ENCODE data around the gene GASK1A. TPM values are rescaled to one million over a fixed set of nuclear protein-coding genes. Genes with fewer than 3 reads are reported as not detected.

The GASK1A gene
- total RNA-seq, 1 donor from 2014 or later: 1.1 TPM

DNA sequence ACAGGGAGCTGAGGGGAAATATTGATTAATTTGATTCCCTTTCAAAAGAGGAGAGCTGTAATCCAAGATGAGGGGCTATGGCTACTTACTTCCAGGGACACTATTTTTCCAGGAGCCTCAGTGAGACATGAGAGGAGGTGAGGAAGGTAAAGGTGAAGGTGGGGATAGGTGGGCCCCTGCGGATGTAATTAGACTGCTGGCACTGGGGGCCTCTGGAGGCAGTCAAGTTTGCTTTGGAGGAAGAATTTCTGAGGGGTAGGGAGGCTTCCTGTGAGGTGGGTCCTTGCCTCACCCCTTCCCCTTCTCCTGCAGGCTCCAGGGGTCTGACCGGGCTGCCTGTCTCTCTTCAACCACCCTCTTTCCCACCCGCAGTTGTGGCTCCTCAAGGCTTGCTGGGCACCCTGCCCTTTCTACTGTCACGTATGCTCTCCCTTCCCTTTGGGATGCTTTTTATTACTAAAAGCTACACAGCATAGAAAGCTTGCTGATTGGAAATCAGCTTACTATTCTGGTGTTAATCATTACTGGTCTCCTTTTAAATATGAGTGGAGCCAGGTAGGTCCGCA, 22.5 kb downstream of the GASK1A start:
- no peak for DNase-seq (ENCODE audit: low read depth)

DNA sequence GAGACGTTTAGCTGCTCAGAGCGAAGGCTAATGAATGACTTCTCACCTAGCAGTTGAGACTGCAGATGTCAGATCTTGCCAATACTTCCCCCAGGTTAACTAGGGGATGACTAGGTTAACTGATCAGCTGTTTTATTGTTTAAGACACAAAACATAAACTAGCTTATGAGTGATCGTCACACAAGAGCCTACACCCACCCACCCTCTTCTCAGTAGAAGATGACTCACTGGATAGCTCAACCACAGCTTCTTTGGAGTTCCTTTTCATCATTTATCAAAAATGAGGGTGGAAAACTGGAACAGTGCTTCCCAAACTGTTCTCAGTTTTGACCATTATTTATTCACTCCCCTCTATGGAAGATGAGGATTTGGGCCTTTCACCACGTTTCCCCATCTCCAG, 25.2 kb downstream of the GASK1A start:
- no peaks in the 10 kb centered on the region for H3K36me3 ChIP-seq (ENCODE audit: control insufficient read depth, insufficient read depth, low read length)
- TF ChIP-seq, protein P1, sequence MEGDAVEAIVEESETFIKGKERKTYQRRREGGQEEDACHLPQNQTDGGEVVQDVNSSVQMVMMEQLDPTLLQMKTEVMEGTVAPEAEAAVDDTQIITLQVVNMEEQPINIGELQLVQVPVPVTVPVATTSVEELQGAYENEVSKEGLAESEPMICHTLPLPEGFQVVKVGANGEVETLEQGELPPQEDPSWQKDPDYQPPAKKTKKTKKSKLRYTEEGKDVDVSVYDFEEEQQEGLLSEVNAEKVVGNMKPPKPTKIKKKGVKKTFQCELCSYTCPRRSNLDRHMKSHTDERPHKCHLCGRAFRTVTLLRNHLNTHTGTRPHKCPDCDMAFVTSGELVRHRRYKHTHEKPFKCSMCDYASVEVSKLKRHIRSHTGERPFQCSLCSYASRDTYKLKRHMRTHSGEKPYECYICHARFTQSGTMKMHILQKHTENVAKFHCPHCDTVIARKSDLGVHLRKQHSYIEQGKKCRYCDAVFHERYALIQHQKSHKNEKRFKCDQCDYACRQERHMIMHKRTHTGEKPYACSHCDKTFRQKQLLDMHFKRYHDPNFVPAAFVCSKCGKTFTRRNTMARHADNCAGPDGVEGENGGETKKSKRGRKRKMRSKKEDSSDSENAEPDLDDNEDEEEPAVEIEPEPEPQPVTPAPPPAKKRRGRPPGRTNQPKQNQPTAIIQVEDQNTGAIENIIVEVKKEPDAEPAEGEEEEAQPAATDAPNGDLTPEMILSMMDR (IDR thresholded peaks at IDR 0.05; ENCODE audit: insufficient read depth, low read length, severe bottlenecking): no peak
- DNase-seq (ENCODE audit: low read depth) (peak; percentile 46), FAIRE-seq (no peak)
- H3K4me3 ChIP-seq (ENCODE audit: low read depth, low read length): no peak overlapping the region
- H3K27me3 ChIP-seq (ENCODE audit: control insufficient read depth, insufficient read depth, low read length): no peaks in the 10 kb centered on the region

More for the DNA sequence above, 22.5 kb downstream of the GASK1A start:
- no peaks in the 10 kb centered on the region for H3K27me3 ChIP-seq (ENCODE audit: control insufficient read depth, insufficient read depth, low read length)
- FAIRE-seq: no peak
- TF ChIP-seq, protein P1 (IDR thresholded peaks at IDR 0.05; ENCODE audit: insufficient read depth, low read length, severe bottlenecking): no peak
- no peaks in the 10 kb centered on the region for H3K36me3 ChIP-seq (ENCODE audit: control insufficient read depth, insufficient read depth, low read length)
- no peak overlapping the region for H3K4me3 ChIP-seq (ENCODE audit: low read depth, low read length)

DNA sequence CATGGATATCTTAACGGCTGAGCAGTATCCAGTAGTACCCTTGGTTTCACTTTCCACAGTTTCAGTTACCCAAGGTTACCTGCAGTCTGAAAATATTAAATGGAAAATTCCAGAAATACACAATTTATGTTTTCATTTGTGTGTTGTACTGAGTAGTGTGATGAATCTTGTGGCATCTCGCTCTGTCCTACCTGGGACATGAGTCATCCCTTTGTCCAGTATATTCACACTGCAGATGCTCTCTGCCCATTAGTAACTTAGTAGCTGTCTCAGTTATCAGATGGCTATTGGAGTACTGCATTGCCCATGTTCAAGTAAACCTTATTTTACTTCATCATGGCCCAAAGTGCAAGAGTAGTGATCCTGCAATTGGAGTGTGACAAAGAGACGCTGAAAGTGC, 26.1 kb downstream of the GASK1A start:
- no peak overlapping the region for H3K4me3 ChIP-seq (ENCODE audit: low read depth, low read length)
- DNase-seq (ENCODE audit: low read depth) (peak; percentile 5), FAIRE-seq (no peak)
- no peaks in the 10 kb centered on the region for H3K36me3 ChIP-seq (ENCODE audit: control insufficient read depth, insufficient read depth, low read length)
- H3K27me3 ChIP-seq (ENCODE audit: control insufficient read depth, insufficient read depth, low read length): no peaks in the 10 kb centered on the region
- TF ChIP-seq, protein P1 (IDR thresholded peaks at IDR 0.05; ENCODE audit: insufficient read depth, low read length, severe bottlenecking): no peak

DNA sequence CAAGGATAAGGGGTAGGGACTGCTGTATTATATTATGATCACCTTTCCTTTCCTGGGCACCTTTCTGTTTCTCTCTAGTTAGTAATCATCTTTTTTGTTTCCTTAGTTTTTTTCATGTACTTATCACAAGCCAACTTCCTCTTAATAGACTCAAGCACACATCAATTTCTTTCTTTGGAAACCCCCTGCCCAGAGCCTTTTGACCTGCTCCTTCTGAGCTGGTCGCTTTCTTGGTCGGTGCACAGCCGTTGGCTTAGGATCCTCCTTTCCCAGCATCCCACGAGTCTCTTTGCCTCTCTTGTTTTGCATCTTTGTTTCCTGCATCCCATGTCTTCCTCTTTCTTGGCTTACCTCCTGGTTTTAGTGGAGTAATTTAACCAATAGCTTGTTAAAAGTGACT, 26.9 kb downstream of the GASK1A start:
- H3K36me3 ChIP-seq (ENCODE audit: control insufficient read depth, insufficient read depth, low read length): no peaks in the 10 kb centered on the region
- no peaks in the 10 kb centered on the region for H3K27me3 ChIP-seq (ENCODE audit: control insufficient read depth, insufficient read depth, low read length)
- no peak overlapping the region for H3K4me3 ChIP-seq (ENCODE audit: low read depth, low read length)
- DNase-seq (ENCODE audit: low read depth) (no peak), FAIRE-seq (no peak)
- TF ChIP-seq, protein P1 (IDR thresholded peaks at IDR 0.05; ENCODE audit: insufficient read depth, low read length, severe bottlenecking): no peak

DNA sequence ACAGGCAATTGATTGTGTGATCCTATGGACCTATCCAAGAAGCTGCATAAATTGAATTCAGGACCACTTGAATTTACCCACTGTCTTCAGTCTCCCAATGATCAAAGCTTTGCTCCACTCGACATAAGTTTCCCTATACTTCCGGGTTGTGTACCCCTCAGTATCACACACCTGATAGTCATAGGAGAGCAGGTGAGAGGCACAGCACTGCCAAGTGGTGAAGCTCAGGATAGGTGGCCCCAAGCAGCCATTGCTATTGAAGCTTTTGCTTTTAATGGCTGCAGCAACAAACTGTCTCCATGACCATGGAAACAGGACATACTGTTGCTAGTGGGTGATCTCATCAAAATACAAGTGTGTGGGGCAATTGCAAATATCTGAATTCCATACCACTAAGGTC, 27.7 kb downstream of the GASK1A start:
- no peaks in the 10 kb centered on the region for H3K36me3 ChIP-seq (ENCODE audit: control insufficient read depth, insufficient read depth, low read length)
- H3K27me3 ChIP-seq (ENCODE audit: control insufficient read depth, insufficient read depth, low read length): no peaks in the 10 kb centered on the region
- FAIRE-seq (no peak), DNase-seq (ENCODE audit: low read depth) (no peak)
- TF ChIP-seq, protein P1 (IDR thresholded peaks at IDR 0.05; ENCODE audit: insufficient read depth, low read length, severe bottlenecking): no peak
- H3K4me3 ChIP-seq (ENCODE audit: low read depth, low read length): no peak overlapping the region

DNA sequence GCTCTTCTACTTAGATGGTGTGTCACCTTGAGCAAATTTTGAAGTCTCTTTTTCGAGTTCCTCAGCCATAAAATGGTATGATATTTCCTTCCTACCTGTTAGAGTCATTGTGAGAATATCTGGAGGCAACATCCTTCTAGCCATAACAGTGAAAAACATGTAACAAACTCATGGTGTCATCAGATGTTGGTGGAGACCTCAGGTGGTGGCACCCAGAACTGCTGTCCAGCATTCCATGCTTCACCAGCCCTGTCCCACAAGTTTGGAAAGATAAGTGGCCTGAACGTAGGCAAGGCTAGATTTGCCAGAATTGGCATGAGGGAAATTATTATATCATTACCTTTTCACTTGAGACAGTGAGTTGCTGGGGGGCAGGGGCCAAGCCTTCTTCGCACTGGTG, 30.4 kb downstream of the GASK1A start:
- no peaks in the 10 kb centered on the region for H3K27me3 ChIP-seq (ENCODE audit: control insufficient read depth, insufficient read depth, low read length)
- no peak overlapping the region for H3K4me3 ChIP-seq (ENCODE audit: low read depth, low read length)
- H3K36me3 ChIP-seq (ENCODE audit: control insufficient read depth, insufficient read depth, low read length): no peaks in the 10 kb centered on the region
- no peak for FAIRE-seq
- TF ChIP-seq, protein P1 (IDR thresholded peaks at IDR 0.05; ENCODE audit: insufficient read depth, low read length, severe bottlenecking): no peak
- DNase-seq (ENCODE audit: low read depth): no peak
